Heart right ventricle (tissue), 16 donors: ENCODE data around the gene GNE. TPM values are rescaled to one million over a fixed set of nuclear protein-coding genes. Genes with fewer than 3 reads are reported as not detected.

Experiments used
- ATAC-seq, 8 donors: fragments of 200-7000 bp; cut with Tn5 transposase; one replicate each; pipeline ENCODE4 v1.9.1; 2020; ENCODE audit warnings: mild to moderate bottlenecking in 8 of 8, moderate library complexity in 8 of 8, moderate number of reproducible peaks in 1 of 8
- DNase-seq, 2 donors: peaks; one replicate each; pipeline ENCODE4 v3.0.0-alpha.2; 2020
- H3K27ac ChIP-seq, 10 donors: fragments of 200-600 bp; sonication (generic) in 2 of 10; one replicate each; pipeline versions ENCODE4 v1.5.0 to v1.8.0; 2020 to 2022; ENCODE audit warnings: mild to moderate bottlenecking in 3 of 10
- H3K27me3 ChIP-seq, 7 donors: fragments of 200-600 bp; one replicate each; pipeline ENCODE4 v1.8.0; 2021 to 2022; ENCODE audit warnings: mild to moderate bottlenecking in 2 of 7
- H3K36me3 ChIP-seq, 9 donors: fragments of 200-600 bp; sonication (generic) in 1 of 9; one replicate each; pipeline versions ENCODE4 v1.5.0 to v1.8.0; 2020 to 2022; ENCODE audit warnings: mild to moderate bottlenecking in 2 of 9
- H3K4me1 ChIP-seq, 9 donors: fragments of 200-600 bp; sonication (generic) in 1 of 9; one replicate each; pipeline versions ENCODE4 v1.5.0 to v1.8.0; 2020 to 2022; ENCODE audit warnings: mild to moderate bottlenecking in 4 of 9
- H3K4me3 ChIP-seq, 10 donors: fragments of 200-600 bp; sonication (generic) in 2 of 10; one replicate each; pipeline versions ENCODE4 v1.5.0 to v1.8.0; 2020 to 2022; ENCODE audit warnings: mild to moderate bottlenecking in 7 of 10, moderate library complexity in 2 of 10
- H3K9me3 ChIP-seq, 11 donors: fragments of 200-600 bp in 10 of 11; sonication (generic) in 2 of 11; one replicate each; pipeline versions ENCODE4 v1.5.0 to v1.8.0; 2013 to 2022; ENCODE audit warnings: mild to moderate bottlenecking in 2 of 11, control low read depth in 1 of 11, moderate library complexity in 1 of 11
- WGBS, 2 donors: extraction: QIAGEN DNeasy Blood & Tissue Kit; methylation state at CpG; one replicate each; pipeline ENCODE4 v1.1.7; 2013; ENCODE audit warnings: inconsistent platforms in 1 of 2; 5-methylcytosine and 5-hydroxymethylcytosine counted together
- intact Hi-C, 10 donors: fragments of 100-400 bp; cut with DNase I; formaldehyde crosslinking; loops; one replicate each; pipeline versions ENCODE4 v1.11.1 to v1.14.2; 2022
- polyA plus RNA-seq, 2 donors: library from polyadenylated mRNA; stranded (reverse); fragments of 200-250 nt; gene quantifications; one replicate each; pipeline ENCODE4 v1.2.3, GENCODE V29; 2013
- total RNA-seq, 10 donors: library from RNA; stranded (reverse); fragmentation: NEBNext Ultra II Directional in 3 of 10; extraction: Animal tissue kit (Norgen Biotek cat#: 25700) in 3 of 10; gene quantifications; one replicate each; pipeline versions ENCODE4 v1.2.1 to v1.2.4, GENCODE V29; 2021 to 2023
- TF ChIP-seq, protein P1 (sequence below), 9 donors: fragments of 200-600 bp; sonication (generic) in 2 of 9; IDR thresholded peaks; one replicate each; pipeline versions ENCODE4 v1.5.0 to v1.8.0; 2021 to 2022; ENCODE audit warnings: antibody characterized with exemption in 9 of 9, mild to moderate bottlenecking in 5 of 9, moderate library complexity in 1 of 9
- donor health status: Arrhythmogenic right ventricular cardiomyopathy.
- donor health status: ischemic (EF 13 %, LVEDD 7.1; RV severe dilation, severe dysfunction).
- donor health status: healthy with polysubstance abuse.
- donor health status: DM: no; HTN: yes; CAD: no.
- donor health status: DM: no; HTN: no; CAD: no.
- donor health status: ischemic (EF 25% LVEDD 6.9; RV normal size, moderate dysfunction).
- donor health status: ischemic (EF 25% LVEDD 5.7; RV mildly dilated, moderate dysfunction).
- donor health status: healthy.
- donor health status: DM: yes; HTN: yes; CAD: no.
- donor health status: Ischemic cardiomyopathy.
- donor health status: ischemic (EF 35%, LVEDD 5.7; RV mildly dilated, moderate dysfunction).
- donor health status: nonischemic (EF 11% LVEDD 7.7; RV severe dilation, severe dysfunction).
- donor health status: DM: yes; HTN: yes; CAD: no.
- donor health status: PGD.
- donor health status: ischemic (EF 29% LVEDD 5.4; RV normal size, mild dysfunction).
- donor health status: nonischemic (EF 23%, LVEDD 6.1; RV moderate dilation, normal function).

The GNE gene
- total and polyA plus RNA-seq, 12 donors = 4.0 to 14.9 (median 12.1) TPM

DNA sequence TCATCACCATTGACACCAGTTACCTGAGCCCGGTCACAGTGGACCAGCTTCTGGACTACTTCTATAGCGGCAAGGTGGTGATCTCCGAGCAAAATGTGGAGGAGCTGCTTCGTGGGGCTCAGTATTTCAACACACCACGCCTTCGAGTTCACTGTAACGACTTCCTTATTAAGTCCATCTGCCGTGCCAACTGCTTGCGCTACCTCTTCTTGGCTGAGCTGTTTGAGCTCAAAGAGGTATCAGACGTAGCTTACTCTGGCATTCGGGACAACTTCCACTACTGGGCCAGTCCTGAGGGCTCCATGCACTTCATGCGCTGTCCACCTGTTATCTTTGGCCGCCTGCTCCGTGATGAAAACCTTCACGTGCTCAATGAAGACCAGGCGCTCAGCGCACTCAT, 88.5 kb downstream of the GNE start:
- H3K4me3 ChIP-seq = no peak overlapping the region
- peaks cover 0 to 22% (median 7%) of the 10 kb centered on the region in 9 donors for H3K4me1 ChIP-seq
- H3K36me3 ChIP-seq = no peaks in the 10 kb centered on the region
- intact Hi-C loops = loop anchor here in 6 of 10 donors (2.0 to 10.0 kb wide), 5 partner anchors 67 to 215 kb away; partner anchors contain the start of gene OR2S2 (in 5 of the 6)
- H3K27me3 ChIP-seq = peaks cover 0 to 6% (median 0%) of the 10 kb centered on the region in 7 donors
- DNase-seq = no peak
- H3K9me3 ChIP-seq = no peaks in the 10 kb centered on the region
- TF ChIP-seq, protein P1, sequence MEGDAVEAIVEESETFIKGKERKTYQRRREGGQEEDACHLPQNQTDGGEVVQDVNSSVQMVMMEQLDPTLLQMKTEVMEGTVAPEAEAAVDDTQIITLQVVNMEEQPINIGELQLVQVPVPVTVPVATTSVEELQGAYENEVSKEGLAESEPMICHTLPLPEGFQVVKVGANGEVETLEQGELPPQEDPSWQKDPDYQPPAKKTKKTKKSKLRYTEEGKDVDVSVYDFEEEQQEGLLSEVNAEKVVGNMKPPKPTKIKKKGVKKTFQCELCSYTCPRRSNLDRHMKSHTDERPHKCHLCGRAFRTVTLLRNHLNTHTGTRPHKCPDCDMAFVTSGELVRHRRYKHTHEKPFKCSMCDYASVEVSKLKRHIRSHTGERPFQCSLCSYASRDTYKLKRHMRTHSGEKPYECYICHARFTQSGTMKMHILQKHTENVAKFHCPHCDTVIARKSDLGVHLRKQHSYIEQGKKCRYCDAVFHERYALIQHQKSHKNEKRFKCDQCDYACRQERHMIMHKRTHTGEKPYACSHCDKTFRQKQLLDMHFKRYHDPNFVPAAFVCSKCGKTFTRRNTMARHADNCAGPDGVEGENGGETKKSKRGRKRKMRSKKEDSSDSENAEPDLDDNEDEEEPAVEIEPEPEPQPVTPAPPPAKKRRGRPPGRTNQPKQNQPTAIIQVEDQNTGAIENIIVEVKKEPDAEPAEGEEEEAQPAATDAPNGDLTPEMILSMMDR (IDR thresholded peaks at IDR 0.05) = no peak
- no peak for ATAC-seq
- H3K27ac ChIP-seq = no peak overlapping the region
- 95 to 97% methylated on average over 17 of the region's 17 CpGs for WGBS, 2 donors

DNA sequence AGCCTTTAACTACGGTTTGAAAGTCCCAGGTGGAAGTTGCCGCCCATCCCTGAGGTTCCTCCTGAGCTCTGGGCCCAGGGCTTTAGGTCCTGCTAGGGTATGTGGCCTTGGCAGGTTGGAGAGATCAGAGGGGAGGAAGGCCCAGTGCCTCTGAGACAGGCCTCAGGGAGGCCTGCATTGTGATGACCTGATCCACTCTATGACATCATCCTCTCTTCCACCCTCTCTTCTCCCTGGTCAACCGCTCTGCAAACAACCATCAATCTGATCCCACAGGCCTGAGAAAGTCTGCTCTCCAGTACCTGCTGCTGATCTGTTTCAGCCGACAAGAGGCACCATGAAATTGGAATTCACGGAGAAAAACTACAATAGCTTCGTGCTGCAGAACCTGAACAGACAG, 89.1 kb downstream of the GNE start, which contains the start of gene CCIN:
Gene CCIN (plus strand): TSS at position 223 of the 400 bp plus-strand sequence. CDS start 115 bp downstream, at position 338.
- Histone ChIP-seq H3K27ac (no peak within 1 kb of the TSS), H3K9me3 (no peaks in the 10 kb centered on the region), H3K27me3 (peaks cover 0 to 6% (median 0%) of the 10 kb centered on the region in 7 donors), H3K36me3 (no peaks in the 10 kb centered on the region), H3K4me1 (peaks cover 0 to 26% (median 7%) of the 10 kb centered on the region in 9 donors), H3K4me3 (no peak within 1 kb of the TSS)
- no peak for DNase-seq
- intact Hi-C loops = loop anchor here in 6 of 10 donors (2.0 to 10.0 kb wide), 5 partner anchors 66 to 214 kb away; partner anchors contain the start of gene OR2S2 (in 5 of the 6)
- TF ChIP-seq, protein P1 (IDR thresholded peaks at IDR 0.05) = no peak
- WGBS, 2 donors = 86 to 92% methylated on average over 6 of the region's 6 CpGs
- no peak for ATAC-seq

GRCh38 chr9:36166168-36166927, 91.9 kb downstream of the GNE start:
- Histone ChIP-seq H3K27ac (peak overlapping the region; percentile 15 to 90 (median 69)), H3K9me3 (no peaks in the 10 kb centered on the region), H3K4me3 (peak overlapping the region in 9 of 10 donors; percentile 33 to 60 (median 54)), H3K4me1 (peaks cover 8 to 49% (median 19%) of the 10 kb centered on the region in 9 donors), H3K27me3 (peaks cover 0 to 6% (median 0%) of the 10 kb centered on the region in 7 donors), H3K36me3 (peaks cover 0 to 14% (median 0%) of the 10 kb centered on the region in 9 donors)
- ATAC-seq (peak; percentile 87 to 95 (median 91)), DNase-seq (peak; percentile 79 to 87)
- TF ChIP-seq, protein P1 (IDR thresholded peaks at IDR 0.05) = peak; percentile 93 to 99 (median 96)
- intact Hi-C loops = loop anchor here (1.0 to 10.0 kb wide), 8 partner anchors 63 to 212 kb away; partner anchors contain the start of gene OR2S2 (in 5 of the 10)
- WGBS, 2 donors = 3 to 4% methylated on average over 54 to 58 of the region's 58 CpGs

- WGBS, 2 donors = 41 to 43% methylated on average over 12 of the region's 12 CpGs
- peaks cover 8 to 49% (median 19%) of the 10 kb centered on the region in 9 donors for H3K4me1 ChIP-seq
- peaks cover 0 to 14% (median 0%) of the 10 kb centered on the region in 9 donors for H3K36me3 ChIP-seq
- peak overlapping the region; percentile 15 to 90 (median 69) for H3K27ac ChIP-seq
- TF ChIP-seq, protein P1 (IDR thresholded peaks at IDR 0.05) = no peak
- ATAC-seq = peak; percentile 21 to 44 (median 35)
- H3K4me3 ChIP-seq = peak overlapping the region in 9 of 10 donors; percentile 33 to 60 (median 54)
- no peaks in the 10 kb centered on the region for H3K9me3 ChIP-seq
- intact Hi-C loops = loop anchor here (1.0 to 10.0 kb wide), 8 partner anchors 62 to 211 kb away; partner anchors contain the start of gene OR2S2 (in 5 of the 10)
- H3K27me3 ChIP-seq = peaks cover 0 to 6% (median 0%) of the 10 kb centered on the region in 7 donors
- DNase-seq = no peak
Observed at GRCh38 chr9:36165826-36166167, 92.5 kb downstream of the GNE start.
